Measurements from ENCODE around the gene DUSP5. TPM values are rescaled to one million over a fixed set of nuclear protein-coding genes. Genes with fewer than 3 reads are reported as not detected.

DUSP5 gene
- total RNA-seq, 2 experiments from 2014 or later, result 64.3 to 66.2 TPM

DNA sequence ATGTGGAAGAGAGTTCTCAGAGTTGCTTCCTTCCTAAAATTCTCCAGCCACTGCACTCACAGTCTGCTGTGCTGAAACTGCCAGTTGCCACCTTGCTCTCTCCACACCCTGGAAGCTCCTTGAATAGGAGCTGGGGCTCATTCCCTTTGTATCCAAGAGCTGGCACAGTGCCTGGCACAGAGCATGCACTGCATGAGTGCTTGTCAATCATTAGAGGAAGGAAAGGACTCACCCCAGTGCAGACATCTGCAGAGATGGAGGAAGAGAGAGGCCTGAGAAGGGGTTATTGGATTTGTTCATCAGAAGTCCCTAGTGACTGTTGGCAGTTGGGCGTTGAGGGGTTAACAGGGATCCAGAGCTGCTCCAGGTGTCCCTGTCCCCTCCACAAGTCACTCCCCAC, 41.7 kb upstream of the DUSP5 start:
- H3K36me3 ChIP-seq (ENCODE audit: insufficient read depth, low read length), result no peaks in the 10 kb centered on the region
- H3K4me1 ChIP-seq (ENCODE audit: insufficient read depth, low read length), result peaks cover 55% of the 10 kb centered on the region
- TF ChIP-seq, protein P1, sequence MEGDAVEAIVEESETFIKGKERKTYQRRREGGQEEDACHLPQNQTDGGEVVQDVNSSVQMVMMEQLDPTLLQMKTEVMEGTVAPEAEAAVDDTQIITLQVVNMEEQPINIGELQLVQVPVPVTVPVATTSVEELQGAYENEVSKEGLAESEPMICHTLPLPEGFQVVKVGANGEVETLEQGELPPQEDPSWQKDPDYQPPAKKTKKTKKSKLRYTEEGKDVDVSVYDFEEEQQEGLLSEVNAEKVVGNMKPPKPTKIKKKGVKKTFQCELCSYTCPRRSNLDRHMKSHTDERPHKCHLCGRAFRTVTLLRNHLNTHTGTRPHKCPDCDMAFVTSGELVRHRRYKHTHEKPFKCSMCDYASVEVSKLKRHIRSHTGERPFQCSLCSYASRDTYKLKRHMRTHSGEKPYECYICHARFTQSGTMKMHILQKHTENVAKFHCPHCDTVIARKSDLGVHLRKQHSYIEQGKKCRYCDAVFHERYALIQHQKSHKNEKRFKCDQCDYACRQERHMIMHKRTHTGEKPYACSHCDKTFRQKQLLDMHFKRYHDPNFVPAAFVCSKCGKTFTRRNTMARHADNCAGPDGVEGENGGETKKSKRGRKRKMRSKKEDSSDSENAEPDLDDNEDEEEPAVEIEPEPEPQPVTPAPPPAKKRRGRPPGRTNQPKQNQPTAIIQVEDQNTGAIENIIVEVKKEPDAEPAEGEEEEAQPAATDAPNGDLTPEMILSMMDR (IDR thresholded peaks at IDR 0.05), result no peak
- Mint-ChIP-seq H3K27me3 (no peaks in the 10 kb centered on the region), H3K36me3 (ENCODE audit: low read depth) (no peaks in the 10 kb centered on the region), H3K9me3 (no peaks in the 10 kb centered on the region), H3K4me3 (no peak overlapping the region), H3K27ac (no peak overlapping the region), H3K4me1 (ENCODE audit: low read depth) (peaks cover 31% of the 10 kb centered on the region)
- no peak for ATAC-seq (ENCODE audit: poor library complexity)
- intact Hi-C loops (cut with DNase I, micrococcal nuclease), result no loop called here
- no peaks in the 10 kb centered on the region for H3K27me3 ChIP-seq (ENCODE audit: control insufficient read depth in 1 of 2, insufficient read depth in 2 of 2, low read length in 2 of 2)
- no peak overlapping the region for H3K4me3 ChIP-seq (ENCODE audit: low read length)
- no peak overlapping the region for H3K27ac ChIP-seq (ENCODE audit: low read depth in 1 of 2, low read length in 2 of 2)
- ChIA-PET CTCF (no interaction called here), POLR2A (no interaction called here)
- DNase-seq, result no peak
- no peaks in the 10 kb centered on the region for H3K9me3 ChIP-seq (ENCODE audit: control insufficient read depth in 1 of 2, insufficient read depth in 1 of 2, low read length in 2 of 2)

DNA sequence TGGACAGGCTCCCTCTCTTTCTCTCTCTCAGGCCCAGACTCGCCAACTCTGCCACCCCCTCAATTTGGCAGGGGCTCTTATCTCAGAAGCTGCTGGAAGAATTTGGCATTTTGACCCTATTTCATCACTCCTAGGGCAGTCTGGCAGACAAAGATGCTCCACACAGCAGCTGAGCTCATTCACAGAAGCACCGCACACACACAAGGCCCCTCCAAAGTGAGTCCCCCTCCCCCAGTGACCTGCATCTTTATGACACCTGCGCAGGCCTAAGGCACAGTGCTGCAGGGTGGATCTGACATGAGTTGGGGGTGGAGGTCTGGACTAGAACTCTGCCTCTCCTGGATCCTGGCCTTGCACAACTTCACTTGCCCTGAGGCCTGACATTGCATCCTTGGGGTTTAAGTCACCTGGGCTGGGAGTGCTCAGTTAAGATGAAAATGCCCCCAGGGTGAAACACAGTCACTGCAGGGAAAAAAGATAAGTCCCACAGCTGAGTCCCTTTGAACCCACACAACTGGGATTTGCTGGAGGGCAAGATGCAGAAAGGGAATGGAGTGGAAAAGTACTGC, 41.1 kb upstream of the DUSP5 start:
- H3K4me1 ChIP-seq (ENCODE audit: insufficient read depth, low read length), result peaks cover 60% of the 10 kb centered on the region
- CTCF ChIA-PET, result no interaction called here
- POLR2A ChIA-PET, result no interaction called here
- Mint-ChIP-seq H3K9me3 (no peaks in the 10 kb centered on the region), H3K36me3 (ENCODE audit: low read depth) (no peaks in the 10 kb centered on the region), H3K4me3 (no peak overlapping the region), H3K27me3 (no peaks in the 10 kb centered on the region), H3K27ac (no peak overlapping the region), H3K4me1 (ENCODE audit: low read depth) (peaks cover 31% of the 10 kb centered on the region)
- no peaks in the 10 kb centered on the region for H3K27me3 ChIP-seq (ENCODE audit: control insufficient read depth in 1 of 2, insufficient read depth in 2 of 2, low read length in 2 of 2)
- TF ChIP-seq, protein P1 (IDR thresholded peaks at IDR 0.05), result no peak
- H3K36me3 ChIP-seq (ENCODE audit: insufficient read depth, low read length), result no peaks in the 10 kb centered on the region
- no peak for DNase-seq
- no peak overlapping the region for H3K27ac ChIP-seq (ENCODE audit: low read depth in 1 of 2, low read length in 2 of 2)
- no peak for ATAC-seq (ENCODE audit: poor library complexity)
- H3K9me3 ChIP-seq (ENCODE audit: control insufficient read depth in 1 of 2, insufficient read depth in 1 of 2, low read length in 2 of 2), result no peaks in the 10 kb centered on the region
- intact Hi-C loops (cut with DNase I, micrococcal nuclease), result no loop called here
- no peak overlapping the region for H3K4me3 ChIP-seq (ENCODE audit: low read length)

DNA sequence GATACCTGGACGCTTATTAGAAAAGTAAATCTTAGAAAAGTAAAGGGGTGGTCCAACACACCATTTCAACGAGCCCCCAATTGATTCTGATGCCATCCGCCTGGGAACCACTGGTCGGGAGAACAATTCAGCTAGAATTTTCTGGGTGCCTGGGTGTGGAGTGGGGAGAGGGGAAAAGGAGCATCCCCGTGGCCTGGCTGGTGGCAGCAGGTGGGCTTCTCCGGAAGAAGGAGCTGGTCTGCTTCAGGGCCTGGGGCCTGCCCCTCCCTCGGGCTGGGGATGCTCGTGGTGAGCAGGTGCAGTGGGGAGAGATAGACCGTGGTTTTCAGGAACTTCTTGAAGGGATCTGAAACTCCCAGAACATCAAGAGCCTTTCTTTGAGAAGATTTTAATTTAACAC, 39.9 kb upstream of the DUSP5 start:
- no peak overlapping the region for H3K4me3 ChIP-seq (ENCODE audit: low read length)
- intact Hi-C loops (cut with DNase I, micrococcal nuclease), result no loop called here
- ChIA-PET CTCF (no interaction called here), POLR2A (no interaction called here)
- H3K36me3 ChIP-seq (ENCODE audit: insufficient read depth, low read length), result no peaks in the 10 kb centered on the region
- H3K4me1 ChIP-seq (ENCODE audit: insufficient read depth, low read length), result peaks cover 60% of the 10 kb centered on the region
- ATAC-seq (ENCODE audit: poor library complexity), result no peak
- Mint-ChIP-seq H3K27ac (no peak overlapping the region), H3K27me3 (no peaks in the 10 kb centered on the region), H3K4me3 (no peak overlapping the region), H3K4me1 (ENCODE audit: low read depth) (peaks cover 31% of the 10 kb centered on the region), H3K9me3 (no peaks in the 10 kb centered on the region), H3K36me3 (ENCODE audit: low read depth) (no peaks in the 10 kb centered on the region)
- TF ChIP-seq, protein P1 (IDR thresholded peaks at IDR 0.05), result no peak
- H3K9me3 ChIP-seq (ENCODE audit: control insufficient read depth in 1 of 2, insufficient read depth in 1 of 2, low read length in 2 of 2), result no peaks in the 10 kb centered on the region
- no peaks in the 10 kb centered on the region for H3K27me3 ChIP-seq (ENCODE audit: control insufficient read depth in 1 of 2, insufficient read depth in 2 of 2, low read length in 2 of 2)
- DNase-seq, result no peak
- H3K27ac ChIP-seq (ENCODE audit: low read depth in 1 of 2, low read length in 2 of 2), result no peak overlapping the region
